ENCODE measurements around the gene MED13L.

- no peak for TF ChIP-seq GABPA (IDR thresholded peaks at IDR 0.05; ENCODE audit: borderline replicate concordance, insufficient read depth, low read length)
- TF ChIP-seq CTCF (IDR thresholded peaks at IDR 0.05; ENCODE audit: control extremely low read depth in 1 of 3, insufficient read depth in 1 of 3, low read depth in 1 of 3, low read length in 3 of 3): no peak
- no peak for TF ChIP-seq USF2 (IDR thresholded peaks at IDR 0.05; ENCODE audit: low read length)
- no peak for TF ChIP-seq CHD2 (IDR thresholded peaks at IDR 0.05; ENCODE audit: low read length)
- TF ChIP-seq MAFK (IDR thresholded peaks at IDR 0.05; ENCODE audit: low read depth, low read length): no peak
- no peak for TF ChIP-seq YY1 (IDR thresholded peaks at IDR 0.05; ENCODE audit: low read depth, low read length)
- no peak for TF ChIP-seq POLR2A (IDR thresholded peaks at IDR 0.05; ENCODE audit: control extremely low read depth in 1 of 2, low read depth in 2 of 2, low read length in 2 of 2)
- no peak for TF ChIP-seq TAF1 (IDR thresholded peaks at IDR 0.05; ENCODE audit: low read depth, low read length)
- no peak for TF ChIP-seq POLR2AphosphoS5 (IDR thresholded peaks at IDR 0.05; ENCODE audit: low read depth, low read length)
- no peak for TF ChIP-seq RFX5 (IDR thresholded peaks at IDR 0.05; ENCODE audit: borderline replicate concordance, low read depth, low read length)
- no peak for TF ChIP-seq KDM4A (IDR thresholded peaks at IDR 0.05; ENCODE audit: low read depth, low read length, severe bottlenecking)
- no peak for TF ChIP-seq ZNF274 (IDR thresholded peaks at IDR 0.05; ENCODE audit: borderline replicate concordance, extremely low read depth, low read length)
- no peak for TF ChIP-seq SP4 (IDR thresholded peaks at IDR 0.05; ENCODE audit: low read length)
- TF ChIP-seq ATF3 (IDR thresholded peaks at IDR 0.05; ENCODE audit: insufficient read depth, low read depth, low read length): no peak
These were observed 30.9 kb downstream of the MED13L start for GRCh38 chr12:116246490-116247179.
